ENCODE measurements around the gene NTRK2. TPM values are rescaled to one million over a fixed set of nuclear protein-coding genes. Genes with fewer than 3 reads are reported as not detected.

NTRK2 gene
- total and polyA plus RNA-seq, 4 donors: 0.26 to 1.4 (median 0.56) TPM

DNA sequence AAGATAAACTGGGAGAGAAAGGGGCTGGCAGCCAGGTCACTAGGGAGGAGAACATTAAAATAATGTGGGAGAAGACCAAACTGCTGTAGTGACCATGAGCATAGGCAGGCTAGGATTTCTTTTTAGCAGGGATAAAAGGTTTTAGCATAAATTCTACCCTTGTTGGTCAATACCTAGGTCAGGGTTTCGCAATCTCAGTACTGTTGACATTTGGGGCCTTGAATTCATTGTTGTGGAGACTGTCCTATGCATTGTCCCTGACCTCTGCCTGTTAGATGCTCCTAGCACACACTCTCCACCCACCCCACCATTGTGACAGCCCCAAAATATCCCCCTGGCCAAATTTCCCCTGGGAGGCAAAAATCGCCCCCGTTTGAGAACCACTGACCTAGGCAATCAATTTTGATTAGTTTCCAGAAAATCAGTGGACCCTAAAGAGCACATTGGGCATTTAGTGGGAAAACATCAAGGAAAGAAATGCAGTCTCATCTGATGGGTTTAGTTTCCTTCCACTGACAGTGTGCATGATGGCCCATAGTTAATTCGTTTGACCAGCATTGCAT lies 181.4 kb downstream of the NTRK2 start (continued):
- TF ChIP-seq, protein P1, sequence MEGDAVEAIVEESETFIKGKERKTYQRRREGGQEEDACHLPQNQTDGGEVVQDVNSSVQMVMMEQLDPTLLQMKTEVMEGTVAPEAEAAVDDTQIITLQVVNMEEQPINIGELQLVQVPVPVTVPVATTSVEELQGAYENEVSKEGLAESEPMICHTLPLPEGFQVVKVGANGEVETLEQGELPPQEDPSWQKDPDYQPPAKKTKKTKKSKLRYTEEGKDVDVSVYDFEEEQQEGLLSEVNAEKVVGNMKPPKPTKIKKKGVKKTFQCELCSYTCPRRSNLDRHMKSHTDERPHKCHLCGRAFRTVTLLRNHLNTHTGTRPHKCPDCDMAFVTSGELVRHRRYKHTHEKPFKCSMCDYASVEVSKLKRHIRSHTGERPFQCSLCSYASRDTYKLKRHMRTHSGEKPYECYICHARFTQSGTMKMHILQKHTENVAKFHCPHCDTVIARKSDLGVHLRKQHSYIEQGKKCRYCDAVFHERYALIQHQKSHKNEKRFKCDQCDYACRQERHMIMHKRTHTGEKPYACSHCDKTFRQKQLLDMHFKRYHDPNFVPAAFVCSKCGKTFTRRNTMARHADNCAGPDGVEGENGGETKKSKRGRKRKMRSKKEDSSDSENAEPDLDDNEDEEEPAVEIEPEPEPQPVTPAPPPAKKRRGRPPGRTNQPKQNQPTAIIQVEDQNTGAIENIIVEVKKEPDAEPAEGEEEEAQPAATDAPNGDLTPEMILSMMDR (IDR thresholded peaks at IDR 0.05; ENCODE audit: low read depth, low read length, missing input control): no peak

- Histone ChIP-seq H3K36me3 (ENCODE audit: control insufficient read depth in 4 of 4, insufficient read depth in 3 of 4, low read depth in 1 of 4, low read length in 3 of 4) (no peaks in the 10 kb centered on the region), H3K27me3 (ENCODE audit: control insufficient read depth in 4 of 4, insufficient read depth in 4 of 4, low read length in 3 of 4) (peaks cover 0 to 6% (median 0%) of the 10 kb centered on the region in 4 donors), H3K9me3 (ENCODE audit: control insufficient read depth in 4 of 4, low read length in 3 of 4) (no peaks in the 10 kb centered on the region), H3K4me1 (ENCODE audit: control insufficient read depth in 4 of 4, insufficient read depth in 4 of 4, low read length in 3 of 4) (no peaks in the 10 kb centered on the region), H3K27ac (ENCODE audit: low read depth in 1 of 2, low read length in 2 of 2) (no peak overlapping the region), H3K9ac (ENCODE audit: low read depth in 1 of 2, low read length in 2 of 2) (no peak overlapping the region), H3K4me3 (ENCODE audit: low read depth in 1 of 3, low read length in 3 of 3) (no peak overlapping the region)
- WGBS: 67% methylated on average over 10 of the region's 10 CpGs
- DNase-seq (ENCODE audit: low spot score): no peak
- TF ChIP-seq ATF3 (IDR thresholded peaks at IDR 0.05) (no peak), HNF4A (conservative IDR thresholded peaks at IDR 0.05) (no peak), NR2F2 (IDR thresholded peaks at IDR 0.05) (no peak), GABPA (IDR thresholded peaks at IDR 0.05 in 1 of 2, conservative IDR thresholded peaks at IDR 0.05 in 1 of 2) (no peak), SP1 (IDR thresholded peaks at IDR 0.05) (no peak), TAF1 (conservative IDR thresholded peaks at IDR 0.05) (no peak), HNF4G (IDR thresholded peaks at IDR 0.05) (no peak), YY1 (IDR thresholded peaks at IDR 0.05) (no peak), FOXA1 (IDR thresholded peaks at IDR 0.05) (no peak), RAD21 (IDR thresholded peaks at IDR 0.05) (no peak)
- TF ChIP-seq, protein P2, sequence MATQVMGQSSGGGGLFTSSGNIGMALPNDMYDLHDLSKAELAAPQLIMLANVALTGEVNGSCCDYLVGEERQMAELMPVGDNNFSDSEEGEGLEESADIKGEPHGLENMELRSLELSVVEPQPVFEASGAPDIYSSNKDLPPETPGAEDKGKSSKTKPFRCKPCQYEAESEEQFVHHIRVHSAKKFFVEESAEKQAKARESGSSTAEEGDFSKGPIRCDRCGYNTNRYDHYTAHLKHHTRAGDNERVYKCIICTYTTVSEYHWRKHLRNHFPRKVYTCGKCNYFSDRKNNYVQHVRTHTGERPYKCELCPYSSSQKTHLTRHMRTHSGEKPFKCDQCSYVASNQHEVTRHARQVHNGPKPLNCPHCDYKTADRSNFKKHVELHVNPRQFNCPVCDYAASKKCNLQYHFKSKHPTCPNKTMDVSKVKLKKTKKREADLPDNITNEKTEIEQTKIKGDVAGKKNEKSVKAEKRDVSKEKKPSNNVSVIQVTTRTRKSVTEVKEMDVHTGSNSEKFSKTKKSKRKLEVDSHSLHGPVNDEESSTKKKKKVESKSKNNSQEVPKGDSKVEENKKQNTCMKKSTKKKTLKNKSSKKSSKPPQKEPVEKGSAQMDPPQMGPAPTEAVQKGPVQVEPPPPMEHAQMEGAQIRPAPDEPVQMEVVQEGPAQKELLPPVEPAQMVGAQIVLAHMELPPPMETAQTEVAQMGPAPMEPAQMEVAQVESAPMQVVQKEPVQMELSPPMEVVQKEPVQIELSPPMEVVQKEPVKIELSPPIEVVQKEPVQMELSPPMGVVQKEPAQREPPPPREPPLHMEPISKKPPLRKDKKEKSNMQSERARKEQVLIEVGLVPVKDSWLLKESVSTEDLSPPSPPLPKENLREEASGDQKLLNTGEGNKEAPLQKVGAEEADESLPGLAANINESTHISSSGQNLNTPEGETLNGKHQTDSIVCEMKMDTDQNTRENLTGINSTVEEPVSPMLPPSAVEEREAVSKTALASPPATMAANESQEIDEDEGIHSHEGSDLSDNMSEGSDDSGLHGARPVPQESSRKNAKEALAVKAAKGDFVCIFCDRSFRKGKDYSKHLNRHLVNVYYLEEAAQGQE (IDR thresholded peaks at IDR 0.05): no peak
- TF ChIP-seq, protein P3, sequence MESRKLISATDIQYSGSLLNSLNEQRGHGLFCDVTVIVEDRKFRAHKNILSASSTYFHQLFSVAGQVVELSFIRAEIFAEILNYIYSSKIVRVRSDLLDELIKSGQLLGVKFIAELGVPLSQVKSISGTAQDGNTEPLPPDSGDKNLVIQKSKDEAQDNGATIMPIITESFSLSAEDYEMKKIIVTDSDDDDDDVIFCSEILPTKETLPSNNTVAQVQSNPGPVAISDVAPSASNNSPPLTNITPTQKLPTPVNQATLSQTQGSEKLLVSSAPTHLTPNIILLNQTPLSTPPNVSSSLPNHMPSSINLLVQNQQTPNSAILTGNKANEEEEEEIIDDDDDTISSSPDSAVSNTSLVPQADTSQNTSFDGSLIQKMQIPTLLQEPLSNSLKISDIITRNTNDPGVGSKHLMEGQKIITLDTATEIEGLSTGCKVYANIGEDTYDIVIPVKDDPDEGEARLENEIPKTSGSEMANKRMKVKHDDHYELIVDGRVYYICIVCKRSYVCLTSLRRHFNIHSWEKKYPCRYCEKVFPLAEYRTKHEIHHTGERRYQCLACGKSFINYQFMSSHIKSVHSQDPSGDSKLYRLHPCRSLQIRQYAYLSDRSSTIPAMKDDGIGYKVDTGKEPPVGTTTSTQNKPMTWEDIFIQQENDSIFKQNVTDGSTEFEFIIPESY (IDR thresholded peaks at IDR 0.05): no peak
Observed at GRCh38 chr9:84851935-84852585, 182.5 kb downstream of the NTRK2 start.
